Activated naive CD8-positive, alpha-beta T cell treated with anti-CD3 and anti-CD28 coated beads for 36 hours (primary cell): ENCODE data around the gene MTF1. TPM values are rescaled to one million over a fixed set of nuclear protein-coding genes. Genes with fewer than 3 reads are reported as not detected.

Experiments used
- DNase-seq: peaks from one replicate; pipeline ENCODE4 v3.0.0; 2021
- H3K27ac Mint-ChIP-seq: one replicate; pipeline ENCODE4 v1.8.0; 2022; ENCODE audit warnings: mild to moderate bottlenecking, moderate library complexity, mixed read lengths
- H3K27me3 Mint-ChIP-seq: one replicate; pipeline ENCODE4 v1.8.0; 2022; ENCODE audit warnings: mild to moderate bottlenecking, mixed read lengths
- H3K36me3 Mint-ChIP-seq: one replicate; pipeline ENCODE4 v1.8.0; 2021; ENCODE audit warnings: mild to moderate bottlenecking, mixed read lengths
- H3K4me1 Mint-ChIP-seq: one replicate; pipeline ENCODE4 v1.8.0; 2021; ENCODE audit warnings: mixed read lengths
- H3K4me3 Mint-ChIP-seq: one replicate; pipeline ENCODE4 v1.8.0; 2022; ENCODE audit warnings: mild to moderate bottlenecking, moderate library complexity, mixed read lengths
- H3K9me3 Mint-ChIP-seq: one replicate; pipeline ENCODE4 v1.8.0; 2022; ENCODE audit warnings: mixed read lengths
- total RNA-seq, 2 experiments: library from RNA; stranded (reverse); gene quantifications; one replicate each; pipeline ENCODE4 v1.2.3, GENCODE V29; 2021

MTF1 gene
- total RNA-seq, 2 experiments from 2014 or later = 31.2 to 31.4 TPM

GRCh38 chr1:37763791-37764413, 95.5 kb downstream of the MTF1 start:
- H3K9me3 Mint-ChIP-seq = peaks cover 6% of the 10 kb centered on the region
- no peak overlapping the region for H3K27ac Mint-ChIP-seq

DNA sequence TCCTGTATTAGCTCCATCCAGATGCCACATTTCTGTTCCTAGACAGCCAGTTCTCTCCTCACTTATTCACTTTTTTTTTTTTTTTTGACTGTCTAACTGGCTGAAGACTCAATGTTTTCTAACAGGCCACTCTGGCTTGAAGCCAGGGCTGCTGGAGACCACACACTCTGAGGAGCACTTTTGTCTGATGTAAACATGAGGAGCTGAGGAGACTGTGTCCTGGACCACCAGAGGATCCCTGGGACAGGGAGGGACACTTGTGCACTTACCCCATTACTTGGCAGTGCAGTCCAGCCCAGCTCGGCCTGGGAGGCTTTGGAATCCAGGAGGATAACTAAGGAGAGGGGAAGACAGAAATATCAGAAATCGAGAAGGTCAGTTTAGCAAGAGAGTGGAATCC, 96.9 kb downstream of the MTF1 start:
- H3K36me3 Mint-ChIP-seq = peaks cover 2% of the 10 kb centered on the region
- H3K9me3 Mint-ChIP-seq = peaks cover 6% of the 10 kb centered on the region
- no peak overlapping the region for H3K4me3 Mint-ChIP-seq
- H3K4me1 Mint-ChIP-seq = peaks cover 17% of the 10 kb centered on the region
- no peak overlapping the region for H3K27ac Mint-ChIP-seq
- H3K27me3 Mint-ChIP-seq = peaks cover 58% of the 10 kb centered on the region
- no peak for DNase-seq

More at GRCh38 chr1:37763791-37764413, 95.5 kb downstream of the MTF1 start:
- H3K4me3 Mint-ChIP-seq = no peak overlapping the region
- no peak for DNase-seq
- peaks cover 2% of the 10 kb centered on the region for H3K36me3 Mint-ChIP-seq
- H3K4me1 Mint-ChIP-seq = peaks cover 17% of the 10 kb centered on the region
- H3K27me3 Mint-ChIP-seq = peaks cover 72% of the 10 kb centered on the region

DNA sequence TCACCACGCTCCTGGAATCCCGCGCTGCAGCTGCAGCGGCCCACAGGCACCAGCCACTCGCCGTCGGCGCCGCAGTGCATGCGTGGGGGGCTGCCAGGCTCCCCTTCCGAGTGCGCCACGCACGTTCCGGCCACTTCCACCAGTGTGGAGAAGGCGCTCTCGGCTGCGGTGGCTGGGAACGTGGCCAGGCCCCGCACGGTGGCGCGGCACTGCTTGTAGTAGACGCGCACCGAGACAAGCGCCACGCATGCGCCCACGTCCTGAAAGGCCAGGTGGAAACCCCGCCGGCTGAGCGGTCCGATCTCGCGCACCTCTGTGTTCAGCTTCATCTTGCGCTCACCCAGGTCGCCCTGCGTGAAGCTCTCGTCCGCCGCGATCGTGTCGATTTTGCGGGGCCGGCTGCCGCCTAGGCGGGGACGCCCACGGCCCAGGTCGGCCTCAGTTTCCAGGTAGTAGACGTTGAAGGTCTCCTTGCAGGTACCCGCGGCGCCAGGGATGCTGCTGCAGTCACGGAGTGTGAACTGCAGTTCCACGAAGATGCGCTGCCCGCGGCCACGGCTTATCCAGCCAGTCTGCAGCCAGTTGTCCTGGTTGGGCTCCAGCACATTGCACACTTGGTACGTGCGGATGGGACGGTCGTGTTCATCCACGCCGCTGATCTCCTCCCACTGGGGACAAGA, 97.8 kb downstream of the MTF1 start:
- H3K4me1 Mint-ChIP-seq = peaks cover 17% of the 10 kb centered on the region
- DNase-seq = no peak
- H3K36me3 Mint-ChIP-seq = peaks cover 2% of the 10 kb centered on the region
- peaks cover 6% of the 10 kb centered on the region for H3K9me3 Mint-ChIP-seq
- no peak overlapping the region for H3K27ac Mint-ChIP-seq
- H3K4me3 Mint-ChIP-seq = no peak overlapping the region
- peaks cover 50% of the 10 kb centered on the region for H3K27me3 Mint-ChIP-seq

Other genes starting within 250 kb of the MTF1 start
- gene RSPO1, start 224.7 kb downstream of the MTF1 start, total RNA-seq = not detected
- 10 to 100 TPM; 60.7 to 61.9 TPM for gene CDCA8, start 167.1 kb downstream of the MTF1 start, total RNA-seq
- gene EPHA10, start 94.5 kb downstream of the MTF1 start, total RNA-seq = not detected
- gene MANEAL, start 65.7 kb downstream of the MTF1 start, total RNA-seq = 1 to 10 TPM; 1.5 TPM
- 10 to 100 TPM; 26.1 to 27.7 TPM for gene C1orf122, start 51.8 kb downstream of the MTF1 start, total RNA-seq
- gene YRDC, start 51.4 kb downstream of the MTF1 start, total RNA-seq = 10 to 100 TPM; 58.3 to 62.0 TPM
- 10 to 100 TPM; 26.6 to 27.7 TPM for gene INPP5B, start 87.5 kb upstream of the MTF1 start, total RNA-seq
- gene SF3A3, start 130.4 kb upstream of the MTF1 start, total RNA-seq = 100 to 1,000 TPM; 121 to 125 TPM
- gene FHL3, start 145.9 kb upstream of the MTF1 start, total RNA-seq = 10 to 100 TPM; 26.5 to 27.7 TPM
- 10 to 100 TPM; 83.5 to 89.2 TPM for gene UTP11, start 153.1 kb upstream of the MTF1 start, total RNA-seq
- gene POU3F1, start 187.2 kb upstream of the MTF1 start, total RNA-seq = under 1 TPM in 1 of 2 experiments, not detected in 1; 0.10 TPM